Fibroblast of skin of abdomen (primary cell): ENCODE measurements around the gene EYA4.

Source experiments
- DNase-seq: peaks from one replicate; pipeline ENCODE4 v3.0.0-alpha.2; 2013

The EYA4 gene

DNA sequence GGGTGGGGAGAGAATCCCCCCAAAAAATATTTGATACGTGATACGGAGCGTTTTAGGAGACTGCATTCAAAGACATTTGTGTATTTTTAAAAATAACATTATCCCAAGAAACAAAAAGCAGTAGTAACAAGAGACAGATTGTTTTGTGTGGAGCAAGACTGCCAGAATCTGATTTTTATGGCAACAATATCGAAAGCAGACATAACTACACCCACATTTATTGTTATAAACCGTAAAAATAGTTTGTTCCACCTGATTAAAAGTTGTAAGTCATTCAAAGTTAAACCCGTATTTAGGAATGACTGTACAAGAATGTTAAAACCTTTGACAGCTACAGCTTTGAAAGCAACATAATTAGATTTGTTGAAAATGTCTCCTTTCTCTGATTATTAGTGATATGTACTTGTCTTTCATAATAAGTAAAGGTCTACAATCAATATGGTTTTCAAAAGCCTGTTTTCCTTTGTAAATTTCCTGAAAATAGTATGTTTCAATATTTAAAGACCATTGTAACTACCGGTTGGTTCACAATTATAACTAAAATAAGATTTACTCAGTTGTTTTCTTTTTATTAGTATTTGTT, 2.7 kb downstream of the EYA4 start:
- DNase-seq: no peak

DNA sequence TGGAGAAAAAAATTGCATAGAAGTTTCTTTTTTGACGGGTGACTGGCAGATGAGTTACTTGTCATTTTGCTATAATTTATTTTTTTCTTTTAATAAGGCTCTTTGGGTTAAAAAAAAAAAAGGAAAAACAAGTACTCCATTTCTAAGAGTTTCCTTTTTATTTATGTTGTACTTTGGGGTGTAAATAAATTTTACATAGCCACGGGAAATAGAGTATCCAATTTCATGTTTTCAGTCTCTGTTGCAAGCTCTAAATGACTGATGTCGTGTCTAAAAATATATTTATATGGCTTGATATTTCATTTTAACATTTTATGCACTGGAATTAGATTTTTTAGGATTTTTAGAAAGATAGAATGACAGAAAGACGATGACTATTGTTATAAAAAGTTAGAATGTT, 3.4 kb downstream of the EYA4 start:
- DNase-seq: no peak

DNA sequence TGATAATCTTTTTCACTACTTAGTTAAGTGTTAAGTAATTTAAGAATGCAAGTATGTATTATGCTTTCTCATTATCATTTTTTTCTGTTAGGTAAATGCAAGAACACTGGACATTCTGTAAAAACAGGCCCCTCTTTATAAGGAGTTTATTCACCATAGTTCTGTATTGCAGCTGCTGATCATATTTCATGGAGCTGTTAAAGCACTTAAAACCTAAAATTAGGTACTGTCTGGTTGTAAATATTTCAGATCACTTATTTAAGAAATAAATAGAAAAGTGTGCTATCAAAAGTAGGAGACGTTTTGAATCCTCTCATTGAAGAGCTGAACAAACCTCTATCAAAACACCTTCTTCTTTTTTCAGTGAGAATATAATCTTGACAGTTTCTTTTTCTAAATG, 3.9 kb downstream of the EYA4 start:
- DNase-seq: no peak

DNA sequence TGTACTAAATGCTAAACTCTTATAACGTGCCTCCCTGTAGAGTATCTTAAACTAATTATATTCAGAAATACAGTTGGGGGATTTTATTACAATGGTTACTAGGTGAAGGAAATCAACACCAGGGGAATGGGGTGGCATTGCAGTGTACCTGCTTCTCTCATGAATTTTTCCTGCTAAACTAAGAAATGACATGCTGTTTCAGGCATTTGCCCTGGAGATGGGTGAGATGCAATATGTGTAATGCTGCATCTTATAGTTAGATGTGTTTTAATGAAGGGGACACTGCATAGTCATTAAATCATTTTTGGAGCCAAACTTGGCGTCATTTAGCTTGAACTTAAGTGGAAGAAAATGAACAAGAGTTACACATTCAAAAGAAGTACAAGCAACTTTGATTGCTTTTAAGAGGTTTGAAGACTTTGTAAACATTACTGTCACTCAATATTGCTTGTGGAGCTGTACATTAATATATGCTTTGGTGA, 4.3 kb downstream of the EYA4 start:
- DNase-seq: no peak

DNA sequence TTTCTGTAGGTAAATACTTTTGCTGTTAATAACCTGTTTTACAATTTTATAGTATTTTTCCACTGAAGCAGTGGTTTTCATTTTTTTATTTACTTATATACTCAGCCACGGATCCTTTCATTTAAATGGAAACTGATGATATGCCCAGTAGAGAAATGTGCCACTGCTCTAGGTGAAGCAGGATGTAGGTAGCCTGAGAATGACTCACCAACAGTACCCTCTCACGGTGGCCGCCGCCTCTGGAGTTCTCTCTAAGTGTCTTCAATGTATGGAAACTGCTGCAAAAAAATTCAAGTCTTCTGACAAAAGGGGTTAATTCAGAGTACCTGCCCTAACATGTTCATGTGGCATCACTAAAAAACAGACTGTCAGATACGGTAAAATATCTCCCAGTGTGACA, 6.4 kb downstream of the EYA4 start:
- DNase-seq: no peak

DNA sequence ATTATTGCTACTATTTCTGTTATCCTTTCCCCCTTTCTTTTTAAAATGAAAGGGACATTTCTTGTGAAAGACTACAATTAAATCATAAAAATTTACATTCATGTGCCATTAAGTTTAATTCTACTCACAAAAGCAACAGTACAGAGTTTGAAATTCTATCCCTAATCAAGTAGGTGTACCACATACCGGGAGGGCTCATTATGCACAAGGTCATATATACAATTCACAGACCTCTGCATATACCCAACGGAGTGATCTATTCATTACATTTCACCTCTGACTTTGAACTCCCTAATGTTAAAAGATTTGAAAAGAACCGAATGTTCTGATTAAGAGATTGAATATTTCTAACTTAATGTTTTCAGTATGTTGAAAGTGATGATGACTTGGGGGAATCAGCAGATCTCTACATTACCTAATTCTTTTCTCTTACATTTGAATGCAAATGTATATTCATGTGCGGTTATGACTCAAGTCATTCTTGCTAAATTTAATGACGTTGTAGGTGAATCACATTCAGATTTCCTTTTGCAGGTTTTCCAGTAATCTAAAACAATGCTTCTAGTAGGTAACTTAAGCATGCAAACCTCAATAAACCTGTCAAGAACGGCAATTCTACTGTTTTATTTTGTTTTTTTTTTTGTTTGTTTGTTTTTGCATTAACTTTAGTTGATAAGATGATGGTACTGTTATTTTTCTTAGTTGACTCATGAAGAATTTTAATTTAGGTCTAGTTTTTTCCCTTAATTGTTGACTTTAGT, 7.3 kb downstream of the EYA4 start:
- peak; percentile 51 for DNase-seq

DNA sequence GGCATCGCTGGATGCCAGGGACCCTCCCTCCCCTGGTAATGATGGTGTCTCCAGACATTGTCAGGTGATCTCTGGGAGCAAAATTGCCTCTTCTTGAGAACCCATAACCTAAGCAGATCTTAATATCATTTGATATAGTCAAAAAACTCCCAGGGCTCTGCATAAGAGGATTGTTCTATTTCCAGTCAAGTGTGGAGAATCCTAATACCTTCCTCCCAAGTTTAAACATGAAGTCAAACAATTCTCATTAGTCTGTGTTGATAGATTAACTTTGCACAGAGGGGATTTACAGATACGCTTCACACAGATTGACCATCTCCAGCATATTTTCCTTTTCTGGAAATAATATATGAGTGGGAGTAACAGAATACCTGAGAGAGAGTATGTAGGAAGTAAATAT, 10.5 kb downstream of the EYA4 start:
- DNase-seq: no peak

DNA sequence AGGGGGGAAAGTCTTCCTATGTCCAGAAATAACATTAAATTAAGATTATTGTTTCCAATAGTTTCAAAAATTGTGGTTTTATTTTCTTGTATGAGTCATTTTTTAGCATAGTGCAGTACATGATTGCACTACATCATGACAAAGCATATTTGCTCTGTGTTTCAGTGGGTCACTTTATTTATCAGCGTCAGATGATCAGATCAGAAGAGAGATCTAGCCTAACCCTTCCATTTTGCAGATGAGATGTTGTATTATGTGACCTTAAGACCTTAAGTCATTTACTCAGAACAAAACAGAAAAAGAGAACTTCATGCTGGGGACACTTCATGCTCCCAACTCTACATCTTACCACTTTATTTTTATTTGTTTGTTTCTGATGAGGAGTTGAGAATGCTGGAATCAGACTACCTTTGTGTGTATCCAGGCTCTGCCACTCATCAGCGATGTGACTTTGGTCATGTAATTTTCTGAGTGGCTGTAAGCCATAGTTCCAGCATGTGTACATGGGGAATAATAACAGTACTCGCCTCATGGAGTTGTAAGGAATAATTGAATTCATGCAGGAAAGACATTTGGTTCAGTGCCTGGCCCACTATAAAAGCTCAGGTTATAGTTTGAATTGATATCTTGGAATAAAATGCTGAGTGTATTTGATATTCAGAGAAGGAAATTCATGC, 13.5 kb downstream of the EYA4 start:
- peak; percentile 30 for DNase-seq

DNA sequence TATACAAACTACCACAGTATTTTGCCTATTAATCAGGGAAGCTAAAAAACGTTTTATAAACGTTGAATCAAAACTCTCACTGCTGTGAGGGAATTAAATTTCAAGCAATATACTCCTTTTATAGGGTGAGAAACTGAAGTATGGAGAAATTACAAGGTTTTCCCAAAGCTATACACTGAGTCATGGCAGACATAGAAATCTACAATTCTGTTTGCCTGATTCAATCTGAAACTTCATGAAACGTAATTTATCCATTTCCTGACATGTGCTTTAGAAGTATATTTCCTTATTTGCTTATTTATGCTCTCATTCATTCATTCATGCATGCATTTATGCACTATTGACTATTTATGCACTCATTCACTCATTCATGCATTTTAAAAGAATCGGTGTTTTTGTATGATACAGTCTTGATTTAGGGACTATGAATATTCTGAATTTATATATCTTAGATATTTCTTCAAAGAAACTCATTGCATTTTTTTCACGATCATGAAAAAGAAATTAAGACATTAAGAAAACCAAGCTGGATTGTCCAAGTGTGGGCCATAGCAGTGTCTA, 16.5 kb downstream of the EYA4 start:
- DNase-seq: no peak

DNA sequence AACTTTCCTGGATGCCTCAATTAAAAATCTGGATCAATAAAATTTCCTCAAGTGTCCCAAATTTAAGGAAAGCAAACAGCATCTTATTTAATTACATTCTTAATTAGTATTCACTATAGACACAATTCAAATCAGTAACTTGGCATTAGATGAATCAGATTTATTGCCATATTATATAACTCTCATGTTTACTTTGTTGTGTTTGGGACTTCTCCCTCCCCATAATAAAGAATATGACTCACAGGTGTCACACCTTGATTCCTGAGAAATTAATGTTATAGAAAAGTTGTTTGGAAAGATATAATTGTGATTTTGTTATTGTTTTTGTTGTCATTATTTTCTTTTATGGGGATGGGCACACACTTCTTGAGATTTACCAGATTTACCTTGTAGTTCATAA, 18.4 kb downstream of the EYA4 start:
- DNase-seq: no peak

DNA sequence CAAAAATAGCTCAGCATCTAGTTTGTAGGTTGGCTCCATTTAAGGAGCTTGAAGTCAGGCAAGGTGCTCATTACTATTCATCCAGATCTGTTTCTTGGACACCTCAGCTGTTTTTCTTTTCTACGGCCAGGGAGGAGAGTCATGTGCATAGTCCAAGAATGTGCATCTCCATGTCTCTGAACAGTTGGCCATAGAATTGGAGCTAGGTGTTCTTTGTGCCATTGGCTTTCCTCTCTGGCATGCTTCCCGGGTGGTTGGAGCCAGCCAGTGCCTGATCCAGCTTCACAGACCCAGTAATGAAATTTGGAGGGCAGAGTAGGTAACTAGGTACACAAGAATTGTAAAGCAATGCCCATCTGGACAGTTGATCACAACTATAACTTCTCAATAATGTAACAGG, 21.6 kb downstream of the EYA4 start:
- DNase-seq: no peak

DNA sequence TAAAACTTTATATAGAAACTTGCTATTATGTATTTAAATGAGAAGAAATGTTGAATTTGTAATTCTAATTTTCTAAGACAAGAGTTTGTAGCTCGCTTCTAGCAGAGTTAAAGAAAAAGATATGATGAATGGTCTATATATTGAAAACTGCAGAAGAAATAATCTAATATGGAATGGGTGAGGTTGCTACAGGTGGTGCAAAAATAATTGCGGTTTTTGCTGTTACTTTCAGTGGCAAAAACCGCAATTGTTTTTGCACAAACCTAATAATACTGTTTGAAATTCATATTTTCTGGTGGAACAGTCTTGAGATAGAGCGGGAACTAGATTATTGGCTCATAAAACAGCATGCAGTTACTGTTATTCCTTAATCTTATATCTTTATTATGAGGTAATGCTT, 23.9 kb downstream of the EYA4 start:
- DNase-seq: no peak

DNA sequence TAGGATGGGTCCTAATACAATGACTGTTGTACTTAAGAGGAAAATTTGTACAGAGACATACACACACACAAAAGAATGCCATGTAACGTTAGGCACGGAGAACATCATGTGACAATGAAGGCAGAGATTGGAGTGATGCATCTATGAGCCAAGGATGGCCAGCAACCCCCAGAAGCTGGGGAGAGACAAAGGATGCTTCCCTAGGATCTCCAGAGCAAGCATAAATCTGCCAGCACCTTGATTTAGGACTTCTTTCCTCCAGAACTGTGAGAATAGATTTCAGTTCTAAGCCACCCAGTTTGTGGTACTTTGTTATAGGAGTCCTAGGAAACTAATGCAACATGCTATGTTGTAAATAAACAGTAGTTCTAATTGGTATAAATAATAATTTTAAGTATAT, 25.0 kb downstream of the EYA4 start:
- DNase-seq: no peak

DNA sequence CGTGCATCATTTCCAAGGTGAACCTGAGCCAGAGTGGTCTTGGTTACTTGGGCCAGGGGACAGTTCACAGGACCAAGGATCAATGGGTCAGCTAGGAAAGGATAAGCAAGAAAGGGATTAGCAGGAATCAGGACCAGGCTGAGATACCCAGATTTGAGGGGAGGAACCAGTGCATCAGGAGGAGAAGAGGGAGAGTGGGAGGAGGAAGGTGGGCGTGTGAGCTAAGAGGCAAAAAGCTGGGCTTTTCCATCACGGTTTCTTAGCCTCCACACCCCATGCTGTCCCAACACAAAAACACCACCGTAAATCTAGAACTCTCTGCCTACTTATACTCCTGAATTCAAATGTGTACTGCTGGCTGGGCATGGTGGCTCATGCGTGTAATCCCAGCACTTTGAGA, 27.5 kb downstream of the EYA4 start:
- no peak for DNase-seq

DNA sequence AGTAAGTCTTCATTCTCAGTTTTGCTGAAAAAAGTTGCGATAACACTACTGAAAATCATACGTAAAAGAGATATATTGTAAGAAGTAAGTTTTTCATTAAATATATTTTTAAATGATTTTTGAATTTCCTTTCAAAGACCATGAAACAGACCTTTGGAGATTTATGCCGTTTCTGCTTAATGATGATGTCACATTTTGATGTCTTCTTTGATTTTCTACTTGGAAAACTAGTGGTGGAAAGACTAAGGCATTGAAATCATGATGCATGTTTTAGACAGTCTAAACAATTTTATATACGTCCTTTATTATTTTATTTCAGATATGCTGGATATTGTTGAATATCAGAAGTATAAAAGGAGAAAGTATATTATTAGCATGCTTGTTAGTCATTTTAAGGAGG, 33.7 kb downstream of the EYA4 start:
- DNase-seq: no peak

DNA sequence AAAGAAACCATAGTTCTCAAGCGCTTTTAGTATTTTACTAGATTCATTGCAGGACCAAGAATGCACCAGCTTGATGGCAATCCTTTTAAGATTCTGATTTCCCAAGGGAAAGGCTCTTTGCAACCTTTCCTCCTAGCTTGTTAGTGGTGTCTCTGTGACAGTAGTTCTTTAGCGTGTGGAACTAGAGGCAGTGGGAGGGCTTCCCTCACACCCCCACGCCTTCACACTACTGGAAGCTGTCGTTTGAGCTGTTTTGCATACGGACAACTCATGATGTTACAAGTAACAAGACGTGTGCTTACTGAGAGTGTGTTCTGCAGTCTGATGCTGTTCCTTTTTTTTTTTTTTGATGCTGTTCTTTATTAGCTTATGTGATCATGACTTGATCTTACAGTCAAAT, 34.1 kb downstream of the EYA4 start:
- no peak for DNase-seq

DNA sequence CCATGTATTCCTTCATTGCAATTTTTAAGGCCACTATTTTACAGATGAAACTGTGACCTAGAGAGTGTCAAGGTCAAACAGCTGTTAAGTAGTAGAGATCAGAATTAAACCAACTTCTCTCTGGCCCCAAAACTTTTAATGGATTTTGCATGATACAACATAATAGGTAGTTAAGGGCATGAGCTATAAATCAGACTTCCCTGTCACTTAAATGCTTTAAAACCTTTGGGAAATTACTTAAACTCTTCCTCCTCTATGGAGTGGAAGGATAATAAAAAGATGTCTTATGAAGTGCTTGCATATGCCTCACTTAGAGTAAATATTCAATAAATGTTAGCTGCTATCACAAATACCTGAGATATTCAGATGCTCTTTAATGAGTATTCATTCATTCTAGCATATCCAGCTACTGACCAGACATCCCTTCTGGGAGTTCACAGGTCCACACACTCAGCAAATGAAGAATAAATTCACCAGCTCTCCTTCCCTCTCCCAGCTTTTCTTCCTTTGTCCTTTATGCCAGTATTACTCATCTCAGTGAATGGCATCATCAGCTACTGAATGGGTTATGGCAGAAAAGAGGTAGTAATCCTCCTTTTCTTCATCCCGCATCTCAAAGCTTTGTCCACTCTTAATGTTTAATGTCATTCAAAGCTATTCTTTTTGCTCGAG, 36.2 kb downstream of the EYA4 start:
- no peak for DNase-seq

DNA sequence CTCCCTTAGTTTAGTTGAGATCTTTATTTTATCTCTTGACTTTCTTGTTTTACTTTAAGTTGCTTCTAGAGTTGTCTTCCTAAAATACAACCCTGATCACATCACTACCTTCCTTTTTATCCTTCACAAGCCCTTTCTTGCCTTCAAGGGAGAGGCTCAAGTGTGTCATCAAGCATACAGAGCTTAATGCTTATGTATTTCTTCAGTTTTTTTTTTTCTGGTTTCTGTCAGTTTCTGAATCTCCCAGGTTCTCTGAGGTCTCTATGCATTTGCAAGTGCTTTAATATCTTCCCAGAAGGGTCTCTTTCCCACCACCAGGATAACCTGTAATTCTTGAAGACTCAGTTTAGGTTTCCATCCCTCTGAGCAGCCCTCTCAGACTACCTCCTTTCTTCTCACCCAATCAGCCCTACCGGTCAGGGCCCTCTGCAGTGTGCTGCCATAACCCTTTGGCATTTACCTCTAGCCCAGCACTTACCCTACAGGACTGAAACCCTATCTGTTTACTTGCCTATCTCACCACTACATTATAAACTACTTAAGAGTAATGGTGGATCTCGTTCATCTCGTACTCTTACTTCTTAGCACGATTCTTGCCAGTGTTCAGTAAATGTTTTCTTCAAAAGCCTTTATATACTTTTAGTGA, 36.9 kb downstream of the EYA4 start:
- no peak for DNase-seq

DNA sequence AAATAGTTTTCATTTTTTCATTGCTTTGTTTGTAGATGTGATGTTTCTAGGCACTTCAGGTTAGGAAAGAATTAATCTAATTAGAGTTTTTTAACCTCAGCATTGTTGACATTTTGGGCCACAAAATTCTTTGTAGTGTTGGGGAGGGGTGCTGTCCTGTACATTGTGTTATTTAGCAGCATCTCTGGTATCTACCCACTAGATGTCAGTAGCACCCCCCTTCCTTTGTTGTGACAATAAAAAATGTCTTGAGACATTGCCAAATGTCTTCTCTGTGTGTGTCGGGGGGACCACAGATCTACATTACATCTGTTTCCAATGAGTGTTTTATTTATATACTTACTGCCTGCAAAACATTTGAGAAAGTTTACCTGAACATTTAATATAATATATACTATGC, 45.6 kb downstream of the EYA4 start:
- peak; percentile 25 for DNase-seq

DNA sequence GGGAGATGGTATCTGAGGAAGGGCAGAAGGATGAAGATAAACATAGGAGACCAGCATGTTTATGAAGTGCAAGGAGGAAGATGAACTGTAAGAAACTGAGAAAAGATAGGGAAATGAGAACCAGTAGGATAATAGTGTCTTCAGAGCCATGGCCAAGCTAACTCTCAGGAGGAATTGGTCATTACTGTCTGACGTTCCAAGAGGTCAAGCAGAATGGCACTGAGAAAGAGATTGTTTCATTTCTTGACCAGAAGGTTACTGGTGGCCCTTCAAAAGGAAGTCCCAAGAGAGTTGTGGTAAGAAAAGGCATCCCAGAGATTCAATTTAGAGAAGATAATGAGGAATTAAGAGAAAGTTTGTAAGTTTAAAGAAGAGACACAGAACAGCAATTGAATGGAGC, 47.5 kb downstream of the EYA4 start:
- no peak for DNase-seq

DNA sequence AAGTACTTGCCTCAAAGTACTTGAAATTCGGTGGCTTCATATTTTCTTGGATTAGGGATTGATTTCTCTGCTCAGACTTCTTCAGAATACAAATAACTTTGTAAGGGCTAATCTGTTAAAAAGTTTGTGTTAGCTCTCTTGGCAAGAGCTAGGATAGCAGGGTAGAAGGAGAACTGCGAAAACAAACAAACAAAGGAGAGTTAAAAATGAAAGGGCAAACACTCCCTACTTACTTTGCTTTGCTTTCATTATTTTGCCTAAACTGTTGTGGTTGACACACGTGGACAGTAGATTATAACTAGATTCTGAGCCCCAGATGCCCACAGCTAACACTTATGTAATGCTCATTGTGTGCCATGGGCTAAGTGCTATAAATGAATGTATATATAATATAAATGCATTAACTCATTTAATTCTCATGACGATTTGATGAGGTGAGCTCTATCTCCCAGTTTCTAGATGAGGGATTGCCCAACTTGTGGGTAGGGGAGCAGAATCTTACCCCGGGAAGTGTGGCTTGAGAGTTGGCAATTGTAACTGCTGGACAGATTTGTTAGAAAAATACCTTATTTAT, 48.7 kb downstream of the EYA4 start:
- DNase-seq: no peak

DNA sequence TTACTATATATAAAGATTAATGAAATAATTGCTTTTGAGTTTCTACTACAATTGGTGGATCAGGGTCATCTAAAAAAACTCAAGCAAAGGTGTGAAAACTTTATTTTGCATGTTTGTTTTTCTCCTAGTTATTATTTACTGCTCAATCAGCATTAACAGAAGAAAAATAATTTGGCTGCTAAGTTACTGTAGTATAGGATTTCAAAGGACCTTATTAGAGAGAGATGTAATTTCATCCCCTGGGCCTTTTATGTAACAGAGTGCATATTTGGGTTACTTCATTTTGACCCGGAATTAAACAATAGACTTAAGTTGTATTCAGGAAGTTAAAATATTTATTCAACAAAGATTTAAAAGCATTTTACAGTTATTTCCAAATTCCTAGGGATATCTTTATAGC, 49.8 kb downstream of the EYA4 start:
- DNase-seq: no peak
